HepG2 (cell line): Measurements from ENCODE around the gene KLHL7. TPM values are rescaled to one million over a fixed set of nuclear protein-coding genes. Genes with fewer than 3 reads are reported as not detected.

Experiments
- ARHGAP35 ChIP-seq: sonication (generic); formaldehyde crosslinking; IDR thresholded peaks from 2 replicates; pipeline ENCODE4 v1.9.0; 2022; ENCODE audit warnings: mild to moderate bottlenecking, inconsistent platforms, moderate library complexity, missing genetic modification reagents, borderline replicate concordance
- ELF3 ChIP-seq: IDR thresholded peaks from 2 replicates; pipeline ENCODE4 v1.6.1; 2016; ENCODE audit warnings: missing genetic modification reagents, missing compliant biosample characterization
- HIC2 ChIP-seq: sonication (generic); formaldehyde crosslinking; IDR thresholded peaks from 2 replicates; pipeline ENCODE4 v1.9.0; 2022; ENCODE audit warnings: low read depth, missing genetic modification reagents
- HMG20B ChIP-seq: conservative IDR thresholded peaks from 2 replicates; pipeline ENCODE4 v1.6.1; 2016; ENCODE audit warnings: missing genetic modification reagents, missing compliant biosample characterization
- IKZF5 ChIP-seq: IDR thresholded peaks from 2 replicates; pipeline ENCODE4 v1.6.1; 2018; ENCODE audit warnings: missing genetic modification reagents, mild to moderate bottlenecking, missing compliant biosample characterization
- KDM3A ChIP-seq: IDR thresholded peaks from 2 replicates; pipeline ENCODE4 v1.6.1; 2018; ENCODE audit warnings: low read depth, missing compliant biosample characterization
- KMT2B ChIP-seq: IDR thresholded peaks from 2 replicates; pipeline ENCODE4 v1.6.1; 2016; ENCODE audit warnings: missing genetic modification reagents, missing compliant biosample characterization
- MAF1 ChIP-seq: sonication (generic); formaldehyde crosslinking; IDR thresholded peaks from 2 replicates; pipeline ENCODE4 v1.5.0; 2020; ENCODE audit warnings: missing genetic modification reagents, borderline replicate concordance
- MAFG ChIP-seq: sonication (generic); formaldehyde crosslinking; IDR thresholded peaks from 2 replicates; pipeline ENCODE4 v1.5.1; 2020; ENCODE audit warnings: mild to moderate bottlenecking, missing genetic modification reagents
- MTERF4 ChIP-seq: sonication (generic); formaldehyde crosslinking; IDR thresholded peaks from 2 replicates; pipeline ENCODE4 v1.8.0; 2023; ENCODE audit warnings: mild to moderate bottlenecking, missing genetic modification reagents
- NFYC ChIP-seq: IDR thresholded peaks from 2 replicates; pipeline ENCODE4 v1.6.1; 2016; ENCODE audit warnings: missing genetic modification reagents, missing compliant biosample characterization
- NR0B2 ChIP-seq: sonication (generic); formaldehyde crosslinking; IDR thresholded peaks from 2 replicates; pipeline ENCODE4 v1.4.0; 2020; ENCODE audit warnings: mild to moderate bottlenecking, missing genetic modification reagents
- ONECUT2 ChIP-seq: sonication (generic); formaldehyde crosslinking; IDR thresholded peaks from 2 replicates; pipeline ENCODE4 v1.4.0; 2020; ENCODE audit warnings: missing genetic modification reagents
- SATB2 ChIP-seq: sonication (generic); formaldehyde crosslinking; IDR thresholded peaks from 2 replicates; pipeline ENCODE4 v1.5.0; 2020; ENCODE audit warnings: missing genetic modification reagents
- TFAP4 ChIP-seq: sonication (generic); IDR thresholded peaks from 2 replicates; pipeline ENCODE4 v1.6.1; 2016; ENCODE audit warnings: low read depth, borderline replicate concordance
- TSC22D2 ChIP-seq: sonication (generic); formaldehyde crosslinking; IDR thresholded peaks from 2 replicates; pipeline ENCODE4 v1.5.1; 2020; ENCODE audit warnings: missing genetic modification reagents, mild to moderate bottlenecking, borderline replicate concordance
- ZBTB1 ChIP-seq: sonication (generic); formaldehyde crosslinking; IDR thresholded peaks from 2 replicates; pipeline ENCODE4 v1.4.0; 2020; ENCODE audit warnings: missing genetic modification reagents, borderline replicate concordance
- ZBTB37 ChIP-seq: sonication (generic); formaldehyde crosslinking; IDR thresholded peaks from 2 replicates; pipeline ENCODE4 v1.4.0; 2020; ENCODE audit warnings: mild to moderate bottlenecking, missing genetic modification reagents
- ZFP1 ChIP-seq: IDR thresholded peaks from 2 replicates; pipeline ENCODE4 v1.6.1; 2016
- ZNF10 ChIP-seq: sonication (generic); formaldehyde crosslinking; IDR thresholded peaks from 2 replicates; pipeline ENCODE4 v1.4.0; 2020; ENCODE audit warnings: mild to moderate bottlenecking, low read depth, missing genetic modification reagents, borderline replicate concordance
- ZNF180 ChIP-seq: sonication (generic); formaldehyde crosslinking; IDR thresholded peaks from 2 replicates; pipeline ENCODE4 v1.4.0; 2020; ENCODE audit warnings: low read depth, missing genetic modification reagents, borderline replicate concordance
- ZNF337 ChIP-seq: sonication (generic); formaldehyde crosslinking; IDR thresholded peaks from 2 replicates; pipeline ENCODE4 v1.5.1; 2020; ENCODE audit warnings: missing genetic modification reagents, low read depth, mild to moderate bottlenecking, borderline replicate concordance
- ZNF589 ChIP-seq: sonication (generic); formaldehyde crosslinking; conservative IDR thresholded peaks from 2 replicates; pipeline ENCODE4 v1.8.0; 2022; ENCODE audit warnings: mild to moderate bottlenecking, moderate library complexity, missing genetic modification reagents
- polyA plus RNA-seq, 8 experiments: library from polyadenylated mRNA; depleted of rRNA in 3 of 8; stranded (reverse) in 7 of 8; unstranded in 1 of 8; fragments of >200 nt; fragmentation: Illumina TruSeq in 4 of 8; extraction: Trizol in 4 of 8; gene quantifications; 2 replicates each; pipeline versions ENCODE4 v1.2.1 to v1.2.3, GENCODE V29; 2011 to 2016; ENCODE audit warnings: low read depth in 4 of 8, missing spikeins in 1 of 8, mixed read lengths in 1 of 8; ENCODE audit not compliant: insufficient read depth in 1 of 8
- total RNA-seq, 5 experiments: library from RNA; depleted of rRNA; stranded (reverse); fragments of >200 nt; fragmentation: Illumina TruSeq; extraction: Trizol; gene quantifications; 2 replicates each; pipeline ENCODE4 v1.2.3, GENCODE V29; 2016; ENCODE audit warnings: low read depth in 1 of 5

Gene KLHL7
- total and polyA plus RNA-seq, 2 of the 13 experiments (the other 11 are each of a cell fraction or from before 2014, with no cell fraction given): 16.2 to 34.4 TPM

GRCh38 chr7:23106057-23106822 is 655 bp downstream of the KLHL7 start (continued):
- no peak for TF ChIP-seq ELF3 (CRISPR knock-in tag)
- TF ChIP-seq MTERF4: no peak
- no peak for TF ChIP-seq ZFP1
- TF ChIP-seq TSC22D2 (CRISPR knock-in tag): no peak
- no peak for TF ChIP-seq ZNF589
- TF ChIP-seq ONECUT2 (CRISPR knock-in tag): no peak
- TF ChIP-seq ZBTB37 (CRISPR knock-in tag): no peak
- TF ChIP-seq ZNF10 (CRISPR knock-in tag): no peak
- no peak for TF ChIP-seq NFYC (CRISPR knock-in tag)
- no peak for TF ChIP-seq IKZF5 (CRISPR knock-in tag)
- no peak for TF ChIP-seq NR0B2 (CRISPR knock-in tag)
- TF ChIP-seq MAF1 (CRISPR knock-in tag): no peak
- no peak for TF ChIP-seq ZNF337 (CRISPR knock-in tag)
- TF ChIP-seq KMT2B (CRISPR knock-in tag): no peak
- no peak for TF ChIP-seq MAFG
- no peak for TF ChIP-seq HIC2 (CRISPR knock-in tag)
- no peak for TF ChIP-seq KDM3A
- no peak for TF ChIP-seq ARHGAP35 (CRISPR knock-in tag)
- TF ChIP-seq HMG20B (CRISPR knock-in tag): no peak
- no peak; the same call in 1 of the 2 replicates for TF ChIP-seq SATB2 (CRISPR knock-in tag)
- 0 out of 2 replicates have a peak, but pooled peaks have one; percentile 29 for TF ChIP-seq TFAP4
- TF ChIP-seq ZBTB1 (CRISPR knock-in tag): no peak
- TF ChIP-seq ZNF180 (CRISPR knock-in tag): no peak
